CD4-positive, alpha-beta T cell treated with Interleukin-21 for 1 hour (primary cell): ENCODE measurements around the gene DVL2.
A peak's percentile ranks its signal among the peaks of the same experiment; 100 is the strongest.
"Not testable (repeated sequence)": the region's sequence is repeated elsewhere in the genome, so short reads cannot be mapped to it uniquely, and the experiment has no call there.

ENCODE experiments used
- DNase-seq: peaks from one replicate; pipeline ENCODE4 v3.0.0-alpha.2; 2020

DVL2 gene

DNA sequence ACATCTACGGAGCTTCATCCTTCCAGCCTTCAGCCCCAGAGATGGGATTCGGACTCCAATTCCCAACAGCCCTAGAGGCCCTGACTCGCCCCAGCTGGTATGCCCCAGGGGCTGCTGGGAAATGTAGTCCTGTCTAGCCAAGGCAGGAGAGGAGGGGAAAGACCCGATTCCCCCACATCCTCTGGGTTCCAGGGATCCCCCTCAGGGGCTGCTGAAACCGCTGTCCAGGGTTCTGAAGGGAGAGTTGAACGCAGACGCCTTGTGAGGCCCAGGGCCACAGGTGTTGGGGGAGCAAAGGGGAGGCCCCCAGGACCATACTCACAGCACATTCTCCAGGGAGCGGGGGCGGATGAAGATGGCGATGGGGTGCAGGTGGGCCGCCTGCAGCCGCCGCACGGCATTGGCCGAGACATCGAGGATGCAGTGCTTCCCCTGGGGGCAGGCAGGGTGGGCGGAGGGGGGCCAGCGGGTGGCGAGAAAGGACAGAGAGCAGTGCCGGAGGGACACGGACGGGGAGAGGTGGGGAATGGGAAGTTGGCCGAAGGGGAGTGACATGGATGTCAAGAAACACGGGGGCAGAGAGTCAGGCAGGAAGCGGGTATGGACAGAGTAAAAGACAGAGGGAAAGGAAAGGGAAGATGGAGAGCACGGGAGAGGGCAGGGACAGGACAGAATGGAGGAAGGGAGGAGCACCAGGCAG, 42.6 kb downstream of the DVL2 start:
- DNase-seq = peak; percentile 33

DNA sequence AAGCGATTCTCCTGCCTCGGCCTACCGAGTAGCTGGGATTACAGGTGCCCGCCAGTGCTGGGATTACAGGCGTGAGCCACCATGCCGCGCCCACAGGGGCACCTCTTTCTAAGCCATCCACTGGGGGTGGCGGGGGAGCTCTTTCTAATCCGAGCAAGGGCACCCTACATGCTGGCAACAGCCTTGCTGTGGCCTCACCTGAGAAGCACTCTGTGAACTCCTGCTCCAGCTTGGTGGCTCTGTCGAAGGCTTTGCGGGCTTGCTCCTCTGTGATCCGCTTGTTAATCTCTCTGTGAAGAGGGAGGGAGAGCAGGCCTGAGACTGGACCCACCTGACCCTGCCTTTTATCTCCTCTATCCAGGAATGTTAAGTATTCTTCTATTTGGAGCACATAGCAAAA, 43.2 kb downstream of the DVL2 start:
- no peak for DNase-seq

DNA sequence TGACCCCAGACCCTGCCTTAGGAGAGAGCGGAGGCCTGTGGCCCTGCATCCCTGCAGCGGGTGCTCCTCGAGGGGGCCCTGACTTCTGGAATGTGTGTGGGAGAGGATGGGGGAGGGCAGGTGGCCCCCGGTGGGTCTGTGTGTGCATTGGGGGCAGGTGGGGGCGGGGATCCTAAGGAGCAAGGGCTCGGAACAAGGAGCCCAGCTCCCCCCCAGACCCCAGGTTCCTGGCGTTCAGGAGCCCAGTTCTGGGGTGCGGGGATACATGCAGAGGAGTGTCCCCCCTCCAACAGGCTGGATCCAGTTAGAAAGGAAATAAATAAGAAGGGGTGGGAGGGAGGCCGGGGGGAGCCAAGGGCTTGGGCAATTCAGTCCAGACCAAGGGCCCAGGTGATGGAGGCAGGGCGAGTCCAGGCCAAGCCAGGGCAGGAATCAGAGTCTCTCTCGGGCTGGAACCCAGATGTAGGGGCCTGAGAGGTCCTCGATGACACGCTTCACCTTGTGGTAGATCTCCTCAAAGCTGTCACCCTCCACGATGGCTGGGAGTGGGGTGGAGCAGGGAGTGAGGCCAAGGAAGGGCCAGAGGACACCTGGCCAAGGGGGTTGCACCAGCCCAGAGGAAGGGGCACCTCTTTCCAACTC, 43.9 kb downstream of the DVL2 start:
- DNase-seq = no peak

DNA sequence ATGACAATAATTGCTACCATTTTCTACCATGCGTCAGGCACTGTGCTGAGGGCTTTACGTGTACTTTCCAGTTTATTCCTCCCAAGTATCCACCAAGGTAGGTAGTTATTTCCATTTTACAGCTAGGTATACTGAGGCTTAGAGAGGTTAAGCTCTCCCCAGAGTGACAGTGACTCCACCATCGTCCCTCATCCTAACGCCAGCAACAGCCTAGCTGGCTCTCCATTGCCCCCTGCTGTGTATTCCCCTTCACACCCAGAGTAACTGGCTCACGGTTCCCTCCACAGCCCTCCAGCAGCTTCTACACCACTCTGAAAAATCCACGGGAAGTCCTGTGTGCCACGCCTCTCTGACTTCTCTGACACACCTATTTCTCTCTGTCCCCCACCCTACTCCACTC, 48.1 kb downstream of the DVL2 start:
- no peak for DNase-seq

DNA sequence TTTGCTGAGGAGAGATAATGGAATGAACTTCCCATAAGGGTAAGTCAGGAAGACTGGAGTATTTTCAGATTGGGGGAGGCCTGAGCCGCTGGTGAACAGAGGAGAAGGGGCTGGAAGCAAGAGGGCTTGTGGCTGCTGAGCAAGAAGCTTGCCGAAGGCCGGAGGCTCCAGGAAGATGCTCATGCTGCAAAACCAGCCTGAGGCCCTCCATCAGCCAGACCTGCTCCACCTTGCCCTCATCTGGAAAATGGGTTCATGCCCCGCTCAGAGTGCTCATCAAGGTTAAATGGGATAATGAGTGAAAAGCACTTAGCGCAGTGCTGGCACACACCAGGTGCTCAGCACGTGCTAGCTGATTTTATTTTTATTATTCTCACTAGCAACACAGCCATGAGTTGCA, 49.7 kb downstream of the DVL2 start:
- DNase-seq = no peak

DNA sequence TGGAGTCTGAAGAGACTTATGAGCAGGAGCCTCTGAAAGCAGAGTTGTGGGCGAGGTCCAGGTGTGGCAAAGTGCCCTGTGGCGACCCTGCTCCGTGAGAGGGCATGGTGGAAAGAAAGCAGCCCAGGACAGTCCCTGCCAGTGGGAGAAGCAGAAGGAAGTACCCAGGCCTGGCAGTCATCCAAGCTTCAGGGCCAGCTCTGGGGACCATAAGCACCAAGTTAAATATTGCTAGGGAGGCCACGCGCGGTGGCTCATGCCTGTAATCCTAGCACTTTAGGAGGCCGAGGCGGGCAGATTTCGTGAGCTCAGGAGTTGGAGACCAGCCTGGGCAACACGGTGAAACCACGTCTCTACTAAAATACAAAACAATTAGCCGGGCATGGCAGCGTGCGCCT, 50.2 kb downstream of the DVL2 start:
- DNase-seq = no peak

DNA sequence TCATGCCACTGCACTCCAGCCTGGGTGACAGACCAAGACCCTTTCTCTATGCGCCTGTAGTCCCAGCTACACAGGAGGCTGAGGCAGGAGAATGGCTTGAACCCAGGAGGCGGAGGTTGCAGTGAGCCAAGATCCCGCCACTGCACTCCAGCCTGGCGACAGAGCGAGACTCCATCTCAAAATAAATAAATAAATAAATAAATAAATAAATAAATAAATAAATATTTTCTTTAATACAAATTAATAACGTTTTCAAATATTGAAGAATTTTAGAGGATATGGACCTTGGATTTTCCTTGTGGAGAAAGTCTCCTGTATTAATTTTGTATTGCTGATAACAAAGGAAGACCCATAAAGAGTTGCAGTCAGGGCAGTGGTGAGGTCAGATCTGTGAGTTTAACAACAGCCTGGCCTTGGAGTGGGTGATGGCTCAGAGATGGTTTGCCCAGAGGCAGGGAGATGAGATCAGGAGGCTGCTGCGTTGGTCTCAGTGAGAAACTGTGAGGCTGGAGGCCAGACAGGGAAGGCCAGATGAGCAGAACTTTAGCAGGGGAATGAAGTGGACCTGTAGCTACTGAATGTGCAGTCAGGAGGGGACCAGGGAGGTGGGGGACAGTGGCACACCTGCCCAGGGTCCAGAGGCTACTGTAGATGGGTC, 50.8 kb downstream of the DVL2 start:
- no peak for DNase-seq

DNA sequence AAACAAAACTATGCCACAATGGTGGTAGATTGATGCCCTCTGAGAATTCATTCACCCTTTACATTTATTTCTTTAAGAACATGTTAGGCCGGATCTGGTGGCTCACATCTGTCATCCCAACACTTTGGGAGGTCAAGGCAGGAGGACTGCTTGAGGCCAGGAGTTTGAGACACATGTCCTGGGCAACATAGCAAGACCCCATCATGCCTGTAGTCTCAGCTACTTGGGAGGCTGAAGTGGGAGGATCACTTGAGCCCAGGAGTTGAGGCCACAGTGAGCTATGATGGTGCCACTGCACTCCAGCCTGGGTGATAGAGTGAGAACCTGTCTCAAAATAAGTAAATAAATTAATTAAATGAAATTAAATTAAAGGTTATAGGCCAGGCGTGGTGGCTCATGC, 52.2 kb downstream of the DVL2 start:
- DNase-seq = not testable (repeated sequence)

DNA sequence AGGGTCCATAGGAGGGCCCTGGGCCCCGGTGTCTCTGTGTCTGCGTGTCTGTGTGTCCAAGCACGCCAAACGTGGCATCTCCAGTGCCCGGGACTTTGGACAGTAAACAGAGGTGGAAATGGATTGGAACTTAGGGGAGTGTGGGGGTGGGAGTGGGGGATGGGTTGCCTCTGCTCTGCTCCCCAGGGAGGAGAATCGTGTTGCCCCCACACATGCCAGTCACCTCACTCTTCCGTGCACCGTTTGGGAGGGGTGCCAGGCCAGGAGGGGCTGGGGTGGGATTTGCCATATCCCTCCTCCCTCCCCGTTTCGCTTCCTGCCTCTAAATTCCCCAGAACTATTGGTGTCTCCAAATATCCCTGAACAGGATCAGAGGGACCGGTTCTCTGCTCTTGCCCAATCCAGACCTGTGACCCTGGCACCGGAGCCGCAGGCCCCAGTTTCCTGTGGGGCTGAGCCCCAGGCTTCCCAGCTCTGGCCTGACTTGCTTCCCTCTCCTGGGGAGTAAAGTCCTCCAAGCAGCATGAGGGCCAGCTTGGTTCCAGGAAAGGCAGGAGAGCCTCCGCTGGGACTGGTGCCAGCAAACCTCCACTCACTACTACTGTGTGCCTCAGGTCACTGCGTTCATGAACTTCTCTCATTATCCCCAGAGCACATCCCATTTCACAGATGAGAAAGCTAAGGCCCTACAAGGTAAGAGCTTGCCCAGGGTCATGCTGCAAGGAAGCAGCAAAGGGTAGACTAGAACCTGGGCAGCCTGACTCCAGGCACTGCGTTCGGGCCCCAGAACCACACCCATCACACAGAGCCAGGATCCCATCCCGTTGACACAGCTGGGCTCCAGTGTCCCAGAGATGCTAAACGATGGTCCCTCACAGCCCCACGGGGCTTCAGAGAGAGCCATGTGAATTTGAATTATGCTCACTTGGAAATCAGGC, 54.7 kb downstream of the DVL2 start, which contains the start of gene ASGR1:
Gene ASGR1, minus strand, starts transcription at position 54 of the 938 bp plus-strand sequence. CDS start 807 bp downstream, outside the sequence.
- no peak for DNase-seq

DNA sequence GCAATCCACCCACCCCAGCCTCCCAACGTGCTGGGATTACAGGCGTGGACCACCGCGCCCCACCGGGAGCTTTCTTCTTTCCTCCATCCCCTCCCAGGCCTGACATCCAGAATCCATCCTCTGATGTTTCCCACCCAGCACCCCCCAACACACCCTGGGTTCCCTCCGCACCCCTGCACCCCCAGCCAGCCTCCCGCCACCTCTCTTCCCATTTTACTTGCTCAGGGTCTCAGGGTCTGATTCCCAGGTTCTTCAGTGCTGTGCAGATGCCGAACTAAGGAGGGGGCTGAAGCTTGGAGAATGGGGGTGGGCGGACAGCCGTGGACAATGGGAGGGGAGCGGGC, 55.4 kb downstream of the DVL2 start:
- DNase-seq = no peak

DNA sequence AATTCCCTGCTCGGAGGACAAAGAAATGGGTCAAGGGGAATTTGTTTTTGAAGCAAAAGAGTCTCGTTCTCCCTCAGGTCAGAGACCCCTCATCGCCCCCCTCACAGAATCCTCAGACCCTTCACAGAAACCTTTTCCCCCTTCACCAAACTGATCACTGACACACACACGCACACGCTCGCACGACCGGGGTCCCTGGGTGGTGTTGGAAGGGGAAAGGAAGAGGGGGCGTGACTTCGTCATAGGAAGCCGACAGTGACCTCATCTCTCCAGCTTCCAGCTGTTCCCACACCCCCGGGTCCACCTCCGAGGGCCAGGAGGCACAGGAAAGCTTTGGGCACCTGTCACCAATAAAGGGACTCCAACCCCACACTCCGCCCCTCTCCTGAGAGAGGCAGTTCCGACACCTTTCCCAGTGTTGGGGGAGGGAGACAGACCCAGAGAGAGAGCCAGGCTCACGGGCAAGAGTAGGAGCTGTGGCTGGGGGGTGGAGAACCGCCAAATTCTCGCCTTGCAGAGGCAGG, 56.3 kb downstream of the DVL2 start:
- no peak for DNase-seq

DNA sequence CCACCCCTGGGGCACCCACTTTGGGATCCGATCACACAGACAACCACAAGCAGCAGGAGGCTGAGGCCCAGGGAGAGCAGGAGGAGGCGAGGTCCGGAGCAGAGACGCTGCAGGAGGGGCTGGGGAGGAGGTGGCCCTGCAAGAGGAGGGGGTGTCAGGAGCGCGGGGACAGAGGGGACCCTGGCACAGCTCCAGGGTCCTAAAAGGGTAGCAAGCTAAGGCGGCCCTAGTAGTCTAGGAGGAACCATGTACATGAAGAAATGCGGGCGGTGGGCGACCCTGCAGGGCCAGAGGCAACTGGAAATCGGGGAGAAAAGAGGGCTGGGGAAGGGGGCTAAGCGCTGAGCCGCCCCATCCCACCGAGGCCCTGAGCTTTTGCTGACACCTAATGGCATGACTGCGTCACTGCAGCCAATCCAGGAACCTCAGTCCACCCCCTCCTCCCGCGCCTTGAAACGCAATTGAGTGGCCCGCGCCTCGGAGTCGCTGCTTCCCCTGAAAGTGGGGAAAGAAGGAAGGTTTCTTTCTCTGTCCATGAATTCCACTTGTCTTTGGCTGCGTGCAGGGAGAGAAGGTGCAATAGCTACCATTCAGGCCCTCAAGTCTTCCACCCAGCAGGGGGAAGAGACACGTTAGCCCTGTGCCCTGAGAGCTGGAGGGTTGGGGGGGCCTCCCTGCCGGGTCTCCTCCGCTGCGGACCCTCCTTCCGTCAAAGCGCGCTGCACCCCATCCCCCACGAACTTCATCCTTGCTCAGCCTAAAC, 56.9 kb downstream of the DVL2 start:
- DNase-seq = peak; percentile 73

DNA sequence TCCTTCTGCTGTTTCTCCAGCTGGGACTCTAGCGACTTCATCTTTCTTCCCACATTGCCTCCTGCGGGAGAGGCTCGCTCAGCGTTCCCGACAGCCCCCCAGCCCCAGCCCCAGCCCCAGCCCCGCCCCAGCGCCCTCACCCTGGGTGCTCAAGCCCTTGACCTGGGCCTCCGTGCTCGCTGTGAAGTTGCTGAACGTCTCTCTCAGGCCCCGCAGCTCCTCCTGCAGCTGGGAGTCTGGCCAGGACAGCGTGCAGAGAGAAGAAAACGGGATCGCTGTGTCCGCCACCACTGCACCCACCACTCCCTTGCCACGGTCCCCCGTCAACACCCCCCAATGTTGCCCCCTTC, 57.5 kb downstream of the DVL2 start:
- DNase-seq = no peak

DNA sequence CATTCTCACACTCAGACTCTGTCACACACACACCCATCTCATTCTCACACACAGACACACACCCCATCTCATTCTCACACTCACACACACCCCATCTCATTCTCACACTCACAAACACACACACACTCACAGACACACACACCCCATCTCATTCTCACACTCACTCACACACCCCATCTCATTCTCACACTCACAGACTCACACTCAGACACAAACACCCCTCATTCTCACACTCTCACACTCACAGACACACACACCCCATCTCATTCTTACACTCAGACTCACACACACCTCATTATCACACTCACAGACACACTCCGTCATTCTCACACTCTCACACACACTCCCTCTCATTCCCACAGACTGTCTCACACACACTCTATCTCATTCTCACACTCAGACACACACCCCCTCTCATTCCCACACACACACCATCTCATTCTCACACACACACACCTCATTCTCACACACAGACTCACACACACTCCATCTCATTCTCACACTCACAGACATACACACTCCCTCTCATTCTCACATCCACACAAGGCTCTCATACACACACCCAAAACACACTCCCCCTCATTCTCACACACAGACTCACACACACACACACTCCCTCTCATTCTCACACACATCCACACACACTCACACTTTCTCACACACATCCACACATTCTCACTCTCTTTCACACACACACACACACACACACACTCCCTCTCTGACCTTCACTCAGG, 58.0 kb downstream of the DVL2 start:
- DNase-seq = no peak
